ENCODE measurements around the gene ZNF665. TPM values are rescaled to one million over a fixed set of nuclear protein-coding genes. Genes with fewer than 3 reads are reported as not detected.

The ZNF665 gene
- total RNA-seq, 1 experiment from 2014 or later = 1.2 TPM

DNA sequence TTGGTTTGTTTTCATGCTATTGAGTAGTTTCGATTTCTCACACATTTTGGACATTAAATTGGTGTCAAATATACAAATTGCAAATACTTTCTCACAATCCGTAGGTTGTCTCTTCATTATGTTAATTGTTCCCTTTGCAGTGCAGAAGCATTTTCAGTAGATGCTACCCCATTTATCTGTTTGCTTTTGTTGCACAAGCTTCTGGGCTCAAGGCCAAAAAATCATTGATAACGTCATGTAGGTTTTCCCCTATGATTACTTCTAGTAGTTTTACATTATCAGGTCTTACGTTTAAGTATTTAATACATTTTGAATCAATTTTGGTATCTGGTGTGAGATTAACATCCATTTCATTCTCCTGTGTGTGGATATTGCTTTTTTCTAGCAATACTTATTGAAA, 20.3 kb downstream of the ZNF665 start:
- no peak overlapping the region for H3K4me3 ChIP-seq (ENCODE audit: low read depth, low read length, poor library complexity, severe bottlenecking)
- peaks cover 16% of the 10 kb centered on the region for H3K9me3 ChIP-seq (ENCODE audit: low read depth, low read length, poor library complexity, severe bottlenecking)
- DNase-seq (ENCODE audit: low spot score) = peak; percentile 19
- no peaks in the 10 kb centered on the region for H3K36me3 ChIP-seq (ENCODE audit: insufficient read depth, low read length, poor library complexity, severe bottlenecking)
- TF ChIP-seq EZH2 (IDR thresholded peaks at IDR 0.05; ENCODE audit: borderline replicate concordance, low read depth, low read length, poor library complexity, severe bottlenecking) = no peak
- TF ChIP-seq, protein P1, sequence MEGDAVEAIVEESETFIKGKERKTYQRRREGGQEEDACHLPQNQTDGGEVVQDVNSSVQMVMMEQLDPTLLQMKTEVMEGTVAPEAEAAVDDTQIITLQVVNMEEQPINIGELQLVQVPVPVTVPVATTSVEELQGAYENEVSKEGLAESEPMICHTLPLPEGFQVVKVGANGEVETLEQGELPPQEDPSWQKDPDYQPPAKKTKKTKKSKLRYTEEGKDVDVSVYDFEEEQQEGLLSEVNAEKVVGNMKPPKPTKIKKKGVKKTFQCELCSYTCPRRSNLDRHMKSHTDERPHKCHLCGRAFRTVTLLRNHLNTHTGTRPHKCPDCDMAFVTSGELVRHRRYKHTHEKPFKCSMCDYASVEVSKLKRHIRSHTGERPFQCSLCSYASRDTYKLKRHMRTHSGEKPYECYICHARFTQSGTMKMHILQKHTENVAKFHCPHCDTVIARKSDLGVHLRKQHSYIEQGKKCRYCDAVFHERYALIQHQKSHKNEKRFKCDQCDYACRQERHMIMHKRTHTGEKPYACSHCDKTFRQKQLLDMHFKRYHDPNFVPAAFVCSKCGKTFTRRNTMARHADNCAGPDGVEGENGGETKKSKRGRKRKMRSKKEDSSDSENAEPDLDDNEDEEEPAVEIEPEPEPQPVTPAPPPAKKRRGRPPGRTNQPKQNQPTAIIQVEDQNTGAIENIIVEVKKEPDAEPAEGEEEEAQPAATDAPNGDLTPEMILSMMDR (conservative IDR thresholded peaks at IDR 0.05; ENCODE audit: low read depth, low read length) = no peak
- no peak overlapping the region for H3K27ac ChIP-seq (ENCODE audit: low read depth, low read length, poor library complexity, severe bottlenecking)
- no peaks in the 10 kb centered on the region for H3K27me3 ChIP-seq (replicated peaks; ENCODE audit: insufficient read depth, low read depth, low read length, poor library complexity)
- POLR2A ChIA-PET (ENCODE audit: low non-redundant PET) = no interaction called here
- intact Hi-C loops (cut with micrococcal nuclease; ENCODE audit: unreplicated experiment) = no loop called here
- BruUV-seq (replicated peaks) = no TSS peak
- CTCF ChIA-PET = no interaction called here
- no peaks in the 10 kb centered on the region for H3K4me1 ChIP-seq (ENCODE audit: insufficient read depth, low read length, poor library complexity, severe bottlenecking)

DNA sequence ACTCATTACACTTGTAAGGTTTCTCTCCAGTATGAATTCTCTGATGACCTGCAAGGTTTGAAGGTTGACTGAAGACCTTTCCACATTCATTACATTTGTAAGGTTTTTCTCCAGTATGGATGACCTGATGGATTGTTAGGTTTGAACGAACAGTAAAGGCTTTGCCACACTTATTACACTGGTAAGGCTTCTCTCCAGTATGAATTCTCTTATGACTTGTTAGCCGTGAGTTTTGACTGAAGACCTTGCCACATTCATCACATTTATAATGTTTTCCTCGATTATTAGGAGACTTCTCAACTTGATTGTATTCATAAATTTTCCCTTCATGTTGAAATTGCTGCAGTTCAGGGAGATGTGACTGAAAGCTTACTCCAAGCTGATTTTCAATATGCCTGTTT, 27.5 kb downstream of the ZNF665 start:
- no TSS peak for BruUV-seq (replicated peaks)
- Histone ChIP-seq H3K36me3 (ENCODE audit: insufficient read depth, low read length, poor library complexity, severe bottlenecking) (no peaks in the 10 kb centered on the region), H3K27ac (ENCODE audit: low read depth, low read length, poor library complexity, severe bottlenecking) (no peak overlapping the region), H3K9me3 (ENCODE audit: low read depth, low read length, poor library complexity, severe bottlenecking) (peaks cover 43% of the 10 kb centered on the region), H3K27me3 (replicated peaks; ENCODE audit: insufficient read depth, low read depth, low read length, poor library complexity) (no peaks in the 10 kb centered on the region), H3K4me3 (ENCODE audit: low read depth, low read length, poor library complexity, severe bottlenecking) (no peak overlapping the region), H3K4me1 (ENCODE audit: insufficient read depth, low read length, poor library complexity, severe bottlenecking) (no peaks in the 10 kb centered on the region)
- intact Hi-C loops (cut with micrococcal nuclease; ENCODE audit: unreplicated experiment) = no loop called here
- no peak for TF ChIP-seq EZH2 (IDR thresholded peaks at IDR 0.05; ENCODE audit: borderline replicate concordance, low read depth, low read length, poor library complexity, severe bottlenecking)
- TF ChIP-seq, protein P1 (conservative IDR thresholded peaks at IDR 0.05; ENCODE audit: low read depth, low read length) = no peak
- ChIA-PET POLR2A (ENCODE audit: low non-redundant PET) (interaction anchor here (0.7 kb wide), 1 partner anchor 1116 kb away, joined by 3 read pairs; no protein-coding TSS in a partner anchor), CTCF (no interaction called here)
- DNase-seq (ENCODE audit: low spot score) = no peak

- ChIA-PET CTCF (no interaction called here), POLR2A (ENCODE audit: low non-redundant PET) (no interaction called here)
- BruUV-seq (replicated peaks) = no TSS peak
- no peaks in the 10 kb centered on the region for H3K4me1 ChIP-seq (ENCODE audit: insufficient read depth, low read length, poor library complexity, severe bottlenecking)
- H3K36me3 ChIP-seq (ENCODE audit: insufficient read depth, low read length, poor library complexity, severe bottlenecking) = no peaks in the 10 kb centered on the region
- H3K4me3 ChIP-seq (ENCODE audit: low read depth, low read length, poor library complexity, severe bottlenecking) = no peak overlapping the region
- peaks cover 33% of the 10 kb centered on the region for H3K9me3 ChIP-seq (ENCODE audit: low read depth, low read length, poor library complexity, severe bottlenecking)
- TF ChIP-seq, protein P1 (conservative IDR thresholded peaks at IDR 0.05; ENCODE audit: low read depth, low read length) = no peak
- no peak for TF ChIP-seq EZH2 (IDR thresholded peaks at IDR 0.05; ENCODE audit: borderline replicate concordance, low read depth, low read length, poor library complexity, severe bottlenecking)
- no peaks in the 10 kb centered on the region for H3K27me3 ChIP-seq (replicated peaks; ENCODE audit: insufficient read depth, low read depth, low read length, poor library complexity)
- no peak for DNase-seq (ENCODE audit: low spot score)
- no peak overlapping the region for H3K27ac ChIP-seq (ENCODE audit: low read depth, low read length, poor library complexity, severe bottlenecking)
- intact Hi-C loops (cut with micrococcal nuclease; ENCODE audit: unreplicated experiment) = no loop called here
Observed at GRCh38 chr19:53161123-53161522, 32.0 kb downstream of the ZNF665 start.

Data from A673 (cell line).